Right ventricle myocardium superior (tissue), 1 donor: ENCODE results near the gene SPRYD3. TPM values are rescaled to one million over a fixed set of nuclear protein-coding genes. Genes with fewer than 3 reads are reported as not detected.

Source experiments
- ATAC-seq: fragments of 200-7000 bp; cut with Tn5 transposase; one replicate; pipeline ENCODE4 v1.9.1; 2020; ENCODE audit warnings: mild to moderate bottlenecking; ENCODE audit not compliant: poor library complexity
- DNase-seq: peaks from one replicate; pipeline ENCODE4 v3.0.0-alpha.2; 2020
- intact Hi-C: fragments of 100-400 bp; cut with DNase I; formaldehyde crosslinking; loops from one replicate; pipeline ENCODE4 v1.11.2; 2022
- total RNA-seq: library from RNA; stranded (reverse); fragmentation: NEBNext Ultra II Directional; extraction: Animal tissue kit (Norgen Biotek cat#: 25700); gene quantifications from one replicate; pipeline ENCODE4 v1.2.1, GENCODE V29; 2021
- donor health status: DM: no; HTN: yes; CAD: no; lungs with severe emphysema.

The SPRYD3 gene
- total RNA-seq, 1 donor from 2014 or later = 37.8 TPM

GRCh38 chr12:53090554-53090953 is 11.4 kb upstream of the SPRYD3 start:
- DNase-seq (no peak), ATAC-seq (no peak)
- intact Hi-C loops = no loop called here

GRCh38 chr12:53090105-53090504 is 10.9 kb upstream of the SPRYD3 start:
- no peak for ATAC-seq
- intact Hi-C loops = no loop called here
- no peak for DNase-seq

- intact Hi-C loops = no loop called here
- ATAC-seq (no peak), DNase-seq (no peak)
These were observed 7.2 kb upstream of the SPRYD3 start for GRCh38 chr12:53086361-53086760.

- intact Hi-C loops = no loop called here
- no peak for DNase-seq
- no peak for ATAC-seq
These were observed 3.5 kb upstream of the SPRYD3 start for GRCh38 chr12:53082637-53083175.

- ATAC-seq (no peak), DNase-seq (no peak)
- intact Hi-C loops = no loop called here
These were observed 565 bp downstream of the SPRYD3 start for GRCh38 chr12:53078425-53079225.

- no peak for ATAC-seq
- intact Hi-C loops = no loop called here
These were observed 2.2 kb downstream of the SPRYD3 start for GRCh38 chr12:53077030-53077429.

GRCh38 chr12:53076461-53076860 is 2.7 kb downstream of the SPRYD3 start:
- no peak for DNase-seq
- intact Hi-C loops = no loop called here
- no peak for ATAC-seq

More at GRCh38 chr12:53077030-53077429, 2.2 kb downstream of the SPRYD3 start:
- DNase-seq = no peak

GRCh38 chr12:53074999-53075370 is 4.2 kb downstream of the SPRYD3 start:
- intact Hi-C loops = no loop called here
- DNase-seq (no peak), ATAC-seq (no peak)

- ATAC-seq (no peak), DNase-seq (no peak)
- intact Hi-C loops = no loop called here
These were observed 4.7 kb downstream of the SPRYD3 start for GRCh38 chr12:53074283-53074998.

GRCh38 chr12:53073881-53074280 is 5.3 kb downstream of the SPRYD3 start:
- intact Hi-C loops = no loop called here
- DNase-seq = no peak
- no peak for ATAC-seq

GRCh38 chr12:53071591-53072551 is 7.3 kb downstream of the SPRYD3 start:
- intact Hi-C loops = no loop called here
- DNase-seq (peak; percentile 91), ATAC-seq (peak; percentile 67)

GRCh38 chr12:53070877-53071492 is 8.2 kb downstream of the SPRYD3 start:
- DNase-seq (no peak), ATAC-seq (no peak)
- intact Hi-C loops = no loop called here

GRCh38 chr12:53069621-53070410 is 9.4 kb downstream of the SPRYD3 start:
- intact Hi-C loops = loop anchor here (5.0 kb wide), 1 partner anchor 127 kb away; no protein-coding TSS in a partner anchor
- DNase-seq (peak; percentile 74), ATAC-seq (peak; percentile 9)

GRCh38 chr12:53068811-53069585 is 10.2 kb downstream of the SPRYD3 start:
- ATAC-seq (peak; percentile 1), DNase-seq (peak; percentile 50)
- intact Hi-C loops = loop anchor here (5.0 kb wide), 1 partner anchor 128 kb away; no protein-coding TSS in a partner anchor

GRCh38 chr12:53067993-53068770 is 11.0 kb downstream of the SPRYD3 start:
- DNase-seq (no peak), ATAC-seq (no peak)
- intact Hi-C loops = loop anchor here (2.0 to 5.0 kb wide), 2 partner anchors 31 to 129 kb away; no protein-coding TSS in a partner anchor
